ENCODE data around the gene GNA14.
"Not testable (repeated sequence)": the region's sequence is repeated elsewhere in the genome, so short reads cannot be mapped to it uniquely, and the experiment has no call there.

The GNA14 gene

GRCh38 chr9:77495834-77496671 lies 152.1 kb downstream of the GNA14 start:
- no peaks in the 10 kb centered on the region for H3K4me1 ChIP-seq
- peaks cover 0 to 3% (median 0%) of the 10 kb centered on the region in 3 donors for H3K9me3 ChIP-seq
- no peak overlapping the region for H3K27ac ChIP-seq
- no peak for DNase-seq
- no peaks in the 10 kb centered on the region for H3K36me3 ChIP-seq
- intact Hi-C loops (cut with DNase I; ENCODE audit: low total_unique reads) = no loop called here
- no peaks in the 10 kb centered on the region for H3K27me3 ChIP-seq
- H3K4me3 ChIP-seq = no peak overlapping the region
- TF ChIP-seq CTCF (IDR thresholded peaks at IDR 0.05) = no peak

GRCh38 chr9:77490279-77490678 lies 157.8 kb downstream of the GNA14 start:
- DNase-seq; H3K9me3 ChIP-seq; H3K27ac ChIP-seq; intact Hi-C loops (cut with DNase I; ENCODE audit: low total_unique reads); H3K27me3 ChIP-seq; H3K36me3 ChIP-seq; H3K4me1 ChIP-seq; H3K4me3 ChIP-seq: not testable (repeated sequence)

GRCh38 chr9:77489405-77490163 lies 158.5 kb downstream of the GNA14 start:
- intact Hi-C loops (cut with DNase I; ENCODE audit: low total_unique reads); H3K9me3 ChIP-seq; H3K27ac ChIP-seq; H3K27me3 ChIP-seq; H3K36me3 ChIP-seq; H3K4me1 ChIP-seq; H3K4me3 ChIP-seq; DNase-seq: not testable (repeated sequence)

- TF ChIP-seq CTCF (IDR thresholded peaks at IDR 0.05) = no peak
- H3K27me3 ChIP-seq = no peaks in the 10 kb centered on the region
- no peak overlapping the region for H3K4me3 ChIP-seq
- peaks cover 0 to 10% (median 4%) of the 10 kb centered on the region in 3 donors for H3K9me3 ChIP-seq
- H3K27ac ChIP-seq = no peak overlapping the region
- no peaks in the 10 kb centered on the region for H3K36me3 ChIP-seq
- H3K4me1 ChIP-seq = no peaks in the 10 kb centered on the region
- DNase-seq = no peak
- intact Hi-C loops (cut with DNase I; ENCODE audit: low total_unique reads) = no loop called here
These were observed 159.5 kb downstream of the GNA14 start for GRCh38 chr9:77488439-77489126.

GRCh38 chr9:77486968-77487367 lies 161.2 kb downstream of the GNA14 start:
- no peak overlapping the region for H3K27ac ChIP-seq
- H3K9me3 ChIP-seq = peaks cover 0 to 10% (median 4%) of the 10 kb centered on the region in 3 donors
- no peaks in the 10 kb centered on the region for H3K36me3 ChIP-seq
- intact Hi-C loops (cut with DNase I; ENCODE audit: low total_unique reads) = no loop called here
- no peaks in the 10 kb centered on the region for H3K4me1 ChIP-seq
- no peak for TF ChIP-seq CTCF (IDR thresholded peaks at IDR 0.05)
- H3K4me3 ChIP-seq = no peak overlapping the region
- no peak for DNase-seq
- H3K27me3 ChIP-seq = no peaks in the 10 kb centered on the region

- H3K4me1 ChIP-seq = no peaks in the 10 kb centered on the region
- H3K27ac ChIP-seq = no peak overlapping the region
- H3K9me3 ChIP-seq = peaks cover 0 to 10% (median 4%) of the 10 kb centered on the region in 3 donors
- intact Hi-C loops (cut with DNase I; ENCODE audit: low total_unique reads) = no loop called here
- TF ChIP-seq CTCF (IDR thresholded peaks at IDR 0.05) = no peak
- no peak overlapping the region for H3K4me3 ChIP-seq
- H3K36me3 ChIP-seq = no peaks in the 10 kb centered on the region
- no peaks in the 10 kb centered on the region for H3K27me3 ChIP-seq
- DNase-seq = no peak
These were observed 161.7 kb downstream of the GNA14 start for GRCh38 chr9:77486463-77486862.

All from tibial artery (tissue), 4 donors.